ENCODE measurements around the gene ARFIP2. TPM values are rescaled to one million over a fixed set of nuclear protein-coding genes. Genes with fewer than 3 reads are reported as not detected.

The ARFIP2 gene
- total RNA-seq, 1 donor from 2014 or later, result 36.4 TPM

GRCh38 chr11:6488342-6488741 is 7.2 kb upstream of the ARFIP2 start:
- no peaks in the 10 kb centered on the region for H3K9me3 ChIP-seq
- peaks cover 76% of the 10 kb centered on the region for H3K36me3 ChIP-seq
- ATAC-seq (no peak), DNase-seq (no peak)
- TF ChIP-seq CTCF (IDR thresholded peaks at IDR 0.05), result no peak
- H3K27me3 ChIP-seq, result no peaks in the 10 kb centered on the region
- H3K4me1 ChIP-seq, result no peaks in the 10 kb centered on the region
- intact Hi-C loops (cut with DNase I), result no loop called here
- no peak overlapping the region for H3K4me3 ChIP-seq
- H3K27ac ChIP-seq, result no peak overlapping the region

- no peak for TF ChIP-seq CTCF (IDR thresholded peaks at IDR 0.05)
- Histone ChIP-seq H3K9me3 (no peaks in the 10 kb centered on the region), H3K4me1 (peaks cover 14% of the 10 kb centered on the region), H3K27ac (no peak overlapping the region), H3K27me3 (no peaks in the 10 kb centered on the region), H3K36me3 (peaks cover 74% of the 10 kb centered on the region), H3K4me3 (no peak overlapping the region)
- ATAC-seq, result no peak
- no peak for DNase-seq
- intact Hi-C loops (cut with DNase I), result no loop called here
These were observed 5.8 kb upstream of the ARFIP2 start for GRCh38 chr11:6486938-6487337.

- no peak overlapping the region for H3K27ac ChIP-seq
- no peaks in the 10 kb centered on the region for H3K27me3 ChIP-seq
- ATAC-seq, result no peak
- no peak overlapping the region for H3K4me3 ChIP-seq
- H3K4me1 ChIP-seq, result peaks cover 15% of the 10 kb centered on the region
- no peak for DNase-seq
- no peak for TF ChIP-seq CTCF (IDR thresholded peaks at IDR 0.05)
- no peaks in the 10 kb centered on the region for H3K9me3 ChIP-seq
- intact Hi-C loops (cut with DNase I), result no loop called here
- peaks cover 67% of the 10 kb centered on the region for H3K36me3 ChIP-seq
These were observed 5.1 kb upstream of the ARFIP2 start for GRCh38 chr11:6486256-6486655.

GRCh38 chr11:6485661-6486060 is 4.5 kb upstream of the ARFIP2 start:
- TF ChIP-seq CTCF (IDR thresholded peaks at IDR 0.05), result no peak
- ATAC-seq (no peak), DNase-seq (no peak)
- peaks cover 61% of the 10 kb centered on the region for H3K36me3 ChIP-seq
- no peaks in the 10 kb centered on the region for H3K27me3 ChIP-seq
- H3K9me3 ChIP-seq, result no peaks in the 10 kb centered on the region
- intact Hi-C loops (cut with DNase I), result no loop called here
- H3K4me3 ChIP-seq, result no peak overlapping the region
- no peak overlapping the region for H3K27ac ChIP-seq
- peaks cover 17% of the 10 kb centered on the region for H3K4me1 ChIP-seq

- ATAC-seq, result no peak
- Histone ChIP-seq H3K9me3 (no peaks in the 10 kb centered on the region), H3K36me3 (peaks cover 68% of the 10 kb centered on the region), H3K4me3 (no peak overlapping the region), H3K27me3 (no peaks in the 10 kb centered on the region), H3K27ac (no peak overlapping the region), H3K4me1 (peaks cover 26% of the 10 kb centered on the region)
- intact Hi-C loops (cut with DNase I), result no loop called here
- TF ChIP-seq CTCF (IDR thresholded peaks at IDR 0.05), result no peak
- DNase-seq, result no peak
These were observed 1.9 kb upstream of the ARFIP2 start for GRCh38 chr11:6483015-6483414.

GRCh38 chr11:6482441-6482840 is 1.3 kb upstream of the ARFIP2 start:
- H3K27me3 ChIP-seq, result no peaks in the 10 kb centered on the region
- H3K4me3 ChIP-seq, result peak overlapping the region; percentile 72
- H3K36me3 ChIP-seq, result peaks cover 68% of the 10 kb centered on the region
- peaks cover 26% of the 10 kb centered on the region for H3K4me1 ChIP-seq
- DNase-seq (no peak), ATAC-seq (no peak)
- no peaks in the 10 kb centered on the region for H3K9me3 ChIP-seq
- TF ChIP-seq CTCF (IDR thresholded peaks at IDR 0.05), result no peak
- intact Hi-C loops (cut with DNase I), result no loop called here
- H3K27ac ChIP-seq, result peak overlapping the region; percentile 89

Measured in upper lobe of right lung (tissue), 1 donor.